HepG2 (cell line): ENCODE results near the gene IRF4. TPM values are rescaled to one million over a fixed set of nuclear protein-coding genes. Genes with fewer than 3 reads are reported as not detected.
A peak's percentile ranks its signal among the peaks of the same experiment; 100 is the strongest.

ENCODE experiments used
- ATAC-seq: fragments of 200-7000 bp; cut with Tn5 transposase; 3 replicates; pipeline ENCODE4 v1.9.1; 2020; ENCODE audit warnings: mild to moderate bottlenecking, moderate library complexity
- BruUV-seq: library from RNA; stranded (reverse); fragments of 400-500 nt; replicated peaks from 2 replicates; lab custom pipeline; 2021; lab: Mats Ljungman, UMichigan
- CTCF ChIA-PET: fragments of 300-600 bp; formaldehyde crosslinking; extraction: SDS; loops from one replicate; lab custom pipeline; 2021; ENCODE audit warnings: low total read pairs, inconsistent platforms, low intra/inter-chr PET ratio; lab: Yijun Ruan, JAX
- POLR2A ChIA-PET: fragments of 350-600 bp; sonication (Branson Sonifier 250); formaldehyde crosslinking; loops from one replicate; lab custom pipeline; 2020; ENCODE audit warnings: antibody characterized with exemption, inconsistent platforms; lab: Yijun Ruan, JAX
- DNase-seq: peaks from one replicate; pipeline ENCODE4 v3.0.0-alpha.2; 2015; ENCODE audit warnings: low spot score
- FAIRE-seq: peaks from 3 replicates; lab custom pipeline; 2011; peaks lifted over from hg19 to GRCh38; lab: Jason Lieb, UNC
- H2AFZ ChIP-seq: one replicate; pipeline ENCODE4 v1.6.1; 2011; ENCODE audit warnings: low read length, inconsistent platforms
- H3K27ac ChIP-seq: fragments of 300-600 bp; 3 replicates; pipeline ENCODE4 v1.8.0; 2011; ENCODE audit warnings: mixed run types, mild to moderate bottlenecking, mixed read lengths, low read length, inconsistent platforms; ENCODE audit not compliant: insufficient read depth; ENCODE audit errors: extremely low read length
- H3K27me3 ChIP-seq, 2 experiments: fragments of 200-600 bp in 1 of 2; 2 replicates in 1 of 2; 3 replicates in 1 of 2; pipeline versions ENCODE4 v1.6.0 to v1.8.0; 2011; ENCODE audit warnings: low read length in 2 of 2, mild to moderate bottlenecking in 2 of 2, moderate library complexity in 2 of 2, inconsistent platforms in 1 of 2; ENCODE audit not compliant: insufficient read depth in 2 of 2, control insufficient read depth in 1 of 2
- H3K36me3 ChIP-seq, 2 experiments: fragments of 200-600 bp in 1 of 2; replicated peaks in 1 of 2; 2 replicates in 1 of 2; 3 replicates in 1 of 2; pipeline versions ENCODE4 v1.5.1 to v1.8.0; 2011; ENCODE audit warnings: low read length in 2 of 2, inconsistent platforms in 1 of 2; ENCODE audit not compliant: insufficient read depth in 2 of 2, control insufficient read depth in 1 of 2
- H3K4me1 ChIP-seq: 2 replicates; pipeline ENCODE4 v1.5.1; 2012; ENCODE audit warnings: low read length, inconsistent platforms; ENCODE audit not compliant: insufficient read depth
- H3K4me2 ChIP-seq: 2 replicates; pipeline ENCODE4 v1.6.0; 2011; ENCODE audit warnings: low read depth, low read length, inconsistent platforms
- H3K4me3 ChIP-seq, 3 experiments: fragments of 200-600 bp in 1 of 3; sonication (generic), shearing (Covaris generic) in 1 of 3; replicated peaks in 1 of 3; 2 replicates each; pipeline ENCODE4 v1.5.1; 2011 to 2016; ENCODE audit warnings: low read length in 3 of 3, inconsistent platforms in 2 of 3, low read depth in 2 of 3, mild to moderate bottlenecking in 2 of 3, control low read depth in 1 of 3, mixed read lengths in 1 of 3; ENCODE audit not compliant: insufficient read depth in 1 of 3
- H3K79me2 ChIP-seq: one replicate; pipeline ENCODE4 v1.6.1; 2011; ENCODE audit warnings: low read length, inconsistent platforms; ENCODE audit not compliant: insufficient read depth
- H3K9ac ChIP-seq: 2 replicates; pipeline ENCODE4 v1.6.0; 2011; ENCODE audit warnings: mild to moderate bottlenecking, low read depth, low read length, inconsistent platforms; ENCODE audit not compliant: insufficient read depth
- H3K9me3 ChIP-seq: 2 replicates; pipeline ENCODE4 v1.5.1; 2012; ENCODE audit warnings: mild to moderate bottlenecking, low read length
- H4K20me1 ChIP-seq: 2 replicates; pipeline ENCODE4 v1.6.0; 2011; ENCODE audit warnings: inconsistent platforms, mild to moderate bottlenecking, low read length, moderate library complexity; ENCODE audit not compliant: insufficient read depth
- FIP1L1 ChIP-seq: fragments of 200-400 bp; formaldehyde crosslinking; IDR thresholded peaks from 2 replicates; pipeline ENCODE4 v1.6.1; 2018; ENCODE audit warnings: low read depth, mild to moderate bottlenecking, low read length, moderate library complexity, borderline replicate concordance; ENCODE audit not compliant: insufficient read depth
- FUBP1 ChIP-seq: sonication (generic); formaldehyde crosslinking; IDR thresholded peaks from 2 replicates; pipeline ENCODE4 v1.5.1; 2020; ENCODE audit warnings: missing genetic modification reagents, mild to moderate bottlenecking, borderline replicate concordance
- IRF1 ChIP-seq: sonication (generic); formaldehyde crosslinking; IDR thresholded peaks from 2 replicates; pipeline ENCODE4 v1.4.0; 2020; ENCODE audit warnings: low read depth, mild to moderate bottlenecking, missing genetic modification reagents
- KAT7 ChIP-seq: IDR thresholded peaks from 2 replicates; pipeline ENCODE4 v1.6.1; 2018; ENCODE audit warnings: borderline replicate concordance, missing compliant biosample characterization
- MYNN ChIP-seq: sonication (generic); formaldehyde crosslinking; IDR thresholded peaks from 2 replicates; pipeline ENCODE4 v1.4.0; 2020; ENCODE audit warnings: mild to moderate bottlenecking, low read depth, missing genetic modification reagents
- POLR2A ChIP-seq, 2 experiments: IDR thresholded peaks; 2 replicates each; pipeline ENCODE4 v1.6.1; 2011; ENCODE audit warnings: low read depth in 2 of 2, low read length in 2 of 2, mild to moderate bottlenecking in 1 of 2, moderate library complexity in 1 of 2; ENCODE audit not compliant: insufficient read depth in 1 of 2
- REXO4 ChIP-seq: sonication (generic); formaldehyde crosslinking; IDR thresholded peaks from 2 replicates; pipeline ENCODE4 v1.8.0; 2022; ENCODE audit warnings: missing genetic modification reagents, mild to moderate bottlenecking, borderline replicate concordance
- SNRNP70 ChIP-seq: fragments of 200-400 bp; formaldehyde crosslinking; IDR thresholded peaks from 2 replicates; pipeline ENCODE4 v1.6.1; 2017; ENCODE audit warnings: mild to moderate bottlenecking, low read depth, low read length, moderate library complexity
- SSRP1 ChIP-seq: IDR thresholded peaks from 2 replicates; pipeline ENCODE4 v1.6.1; 2016; ENCODE audit warnings: control low read depth
- TFDP1 ChIP-seq: IDR thresholded peaks from 2 replicates; pipeline ENCODE4 v1.6.1; 2016; ENCODE audit warnings: missing compliant biosample characterization, missing genetic modification reagents, borderline replicate concordance
- TFE3 ChIP-seq: IDR thresholded peaks from 2 replicates; pipeline ENCODE4 v1.6.1; 2016
- ZC3H4 ChIP-seq: sonication (generic); formaldehyde crosslinking; IDR thresholded peaks from 2 replicates; pipeline ENCODE4 v1.4.0; 2020; ENCODE audit warnings: missing genetic modification reagents, borderline replicate concordance
- ZFAT ChIP-seq: sonication (generic); formaldehyde crosslinking; conservative IDR thresholded peaks from 2 replicates; pipeline ENCODE4 v1.8.1; 2023; ENCODE audit warnings: missing genetic modification reagents, inconsistent platforms
- ZNF441 ChIP-seq: sonication (generic); formaldehyde crosslinking; IDR thresholded peaks from 2 replicates; pipeline ENCODE4 v1.7.0; 2021; ENCODE audit warnings: missing genetic modification reagents, borderline replicate concordance
- ZNF558 ChIP-seq: sonication (generic); formaldehyde crosslinking; IDR thresholded peaks from 2 replicates; pipeline ENCODE4 v1.9.0; 2022; ENCODE audit warnings: mild to moderate bottlenecking, missing genetic modification reagents, borderline replicate concordance
- ZNF747 ChIP-seq: sonication (generic); formaldehyde crosslinking; IDR thresholded peaks from 2 replicates; pipeline ENCODE4 v1.8.1; 2023; ENCODE audit warnings: missing genetic modification reagents, mild to moderate bottlenecking, borderline replicate concordance
- ZSCAN29 ChIP-seq: sonication (generic); formaldehyde crosslinking; conservative IDR thresholded peaks from 2 replicates; pipeline ENCODE4 v1.4.0; 2020; ENCODE audit warnings: mild to moderate bottlenecking, missing genetic modification reagents
- WGBS: methylation state at CpG from one replicate; pipeline ENCODE4 v1.1.6; 2017; ENCODE audit warnings: low lambda C conversion rate; 5-methylcytosine and 5-hydroxymethylcytosine counted together
- in situ Hi-C: cut with HindIII; loops from 2 replicates; pipeline ENCODE4 v1.10.0; 2017; ENCODE audit warnings: low pct_unique_long_range_greater_than_20kb; ENCODE audit not compliant: extremely low pct_ligation_motif_present
- intact Hi-C: fragments of 100-400 bp; cut with micrococcal nuclease; formaldehyde crosslinking; loops from one replicate; pipeline ENCODE4 v1.10.0; 2022; ENCODE audit not compliant: unreplicated experiment
- polyA plus RNA-seq, 8 experiments: library from polyadenylated mRNA; depleted of rRNA in 3 of 8; stranded (reverse) in 7 of 8; unstranded in 1 of 8; fragments of >200 nt; fragmentation: Illumina TruSeq in 4 of 8; extraction: Trizol in 4 of 8; gene quantifications; 2 replicates each; pipeline versions ENCODE4 v1.2.1 to v1.2.3, GENCODE V29; 2011 to 2016; ENCODE audit warnings: low read depth in 4 of 8, missing spikeins in 1 of 8, mixed read lengths in 1 of 8; ENCODE audit not compliant: insufficient read depth in 1 of 8
- total RNA-seq, 5 experiments: library from RNA; depleted of rRNA; stranded (reverse); fragments of >200 nt; fragmentation: Illumina TruSeq; extraction: Trizol; gene quantifications; 2 replicates each; pipeline ENCODE4 v1.2.3, GENCODE V29; 2016; ENCODE audit warnings: low read depth in 1 of 5

IRF4 gene
- total and polyA plus RNA-seq, 2 of the 13 experiments (the other 11 are each of a cell fraction or from before 2014, with no cell fraction given) = 0.07 to 0.09 TPM

- TF ChIP-seq SNRNP70 = no peak
- TF ChIP-seq FUBP1 (CRISPR knock-in tag) = no peak
- TF ChIP-seq ZNF558 (CRISPR knock-in tag) = no peak
- no peak for TF ChIP-seq ZSCAN29 (CRISPR knock-in tag)
Observed at GRCh38 chr6:388202-388903, 3.2 kb upstream of the IRF4 start (continued).

GRCh38 chr6:389143-389542, 2.4 kb upstream of the IRF4 start:
- Histone ChIP-seq H3K4me2 (no peak overlapping the region), H4K20me1 (no peaks in the 10 kb centered on the region), H3K9ac (no peak overlapping the region), H2AFZ (no peak overlapping the region), H3K4me3 (no peak overlapping the region), H3K4me1 (no peaks in the 10 kb centered on the region), H3K36me3 (no peaks in the 10 kb centered on the region), H3K79me2 (no peaks in the 10 kb centered on the region), H3K27ac (no peak overlapping the region), H3K27me3 (peaks cover 13 to 59% of the 10 kb centered on the region in 2 experiments; a peak in 4 of 5 replicates), H3K9me3 (no peaks in the 10 kb centered on the region)
- intact Hi-C loops = no loop called here
- no peak for ATAC-seq
- ChIA-PET CTCF (no interaction called here), POLR2A (no interaction called here)
- no peak for DNase-seq
- WGBS = 39% methylated on average over 7 of the region's 7 CpGs
- in situ Hi-C loops = no loop called here
- FAIRE-seq = peak; percentile 47
- BruUV-seq = no TSS peak
- no peak for TF ChIP-seq ZNF747 (CRISPR knock-in tag)
- TF ChIP-seq MYNN = no peak
- no peak for TF ChIP-seq SSRP1 (CRISPR knock-in tag)
- TF ChIP-seq FIP1L1 = no peak
- no peak for TF ChIP-seq ZC3H4
- TF ChIP-seq TFDP1 (CRISPR knock-in tag) = no peak
- TF ChIP-seq ZNF441 (CRISPR knock-in tag) = no peak
- no peak for TF ChIP-seq TFE3 (CRISPR knock-in tag)
- TF ChIP-seq POLR2A (IDR thresholded peaks at IDR 0.05; ENCODE audit: insufficient read depth in 1 of 2, low read depth in 2 of 2, low read length in 2 of 2) = no peak
- no peak for TF ChIP-seq ZFAT
- TF ChIP-seq IRF1 = no peak
- no peak for TF ChIP-seq REXO4 (CRISPR knock-in tag)
- no peak for TF ChIP-seq KAT7 (CRISPR knock-in tag)
